Mesenchymal stem cell (in vitro differentiated cells and primary cell): ENCODE measurements around the gene ISLR2.
"Not testable (repeated sequence)": the region's sequence is repeated elsewhere in the genome, so short reads cannot be mapped to it uniquely, and the experiment has no call there.

Experiments used
- DNase-seq: peaks from one replicate; pipeline ENCODE4 v3.0.0-alpha.2; 2013
- H2AFZ ChIP-seq: one replicate; pipeline ENCODE4 v1.6.1; 2013; ENCODE audit warnings: low read depth, mild to moderate bottlenecking, control low read depth, inconsistent platforms, low read length, moderate library complexity
- H2AK5ac ChIP-seq: 2 replicates; pipeline ENCODE4 v1.6.1; 2013; ENCODE audit warnings: low read length, moderate library complexity, mild to moderate bottlenecking, inconsistent platforms; ENCODE audit not compliant: severe bottlenecking
- H2BK120ac ChIP-seq: one replicate; pipeline ENCODE4 v1.6.1; 2013; ENCODE audit warnings: low read depth, mild to moderate bottlenecking, inconsistent platforms, low read length, moderate library complexity
- H2BK12ac ChIP-seq, 2 experiments: one replicate each; pipeline ENCODE4 v1.6.1; 2013; ENCODE audit warnings: inconsistent platforms in 2 of 2, low read length in 2 of 2, mild to moderate bottlenecking in 2 of 2, moderate library complexity in 2 of 2, control low read depth in 1 of 2
- H2BK15ac ChIP-seq: one replicate; pipeline ENCODE4 v1.6.1; 2013; ENCODE audit warnings: mild to moderate bottlenecking, low read depth, inconsistent platforms; ENCODE audit not compliant: poor library complexity, severe bottlenecking
- H2BK5ac ChIP-seq: 2 replicates; pipeline ENCODE4 v1.6.1; 2013; ENCODE audit warnings: low read depth, mild to moderate bottlenecking, low read length, control low read depth, inconsistent platforms; ENCODE audit not compliant: poor library complexity, severe bottlenecking
- H3K14ac ChIP-seq, 2 experiments: one replicate each; pipeline ENCODE4 v1.6.1; 2013; ENCODE audit warnings: inconsistent platforms in 2 of 2, low read length in 2 of 2, control low read depth in 1 of 2, mild to moderate bottlenecking in 1 of 2, moderate library complexity in 1 of 2
- H3K18ac ChIP-seq, 2 experiments: one replicate each; pipeline ENCODE4 v1.6.1; 2013; ENCODE audit warnings: inconsistent platforms in 2 of 2, low read length in 2 of 2, control low read depth in 1 of 2, low read depth in 1 of 2, mild to moderate bottlenecking in 1 of 2
- H3K23ac ChIP-seq, 2 experiments: one replicate each; pipeline ENCODE4 v1.6.1; 2013; ENCODE audit warnings: inconsistent platforms in 2 of 2, low read length in 2 of 2, mild to moderate bottlenecking in 2 of 2, moderate library complexity in 2 of 2, control low read depth in 1 of 2
- H3K27ac ChIP-seq: 2 replicates; pipeline ENCODE4 v1.5.1; 2013; ENCODE audit warnings: mild to moderate bottlenecking, moderate library complexity, low read length, control low read depth, inconsistent platforms; ENCODE audit not compliant: poor library complexity, severe bottlenecking
- H3K27me3 ChIP-seq, 2 experiments: 2 replicates each; pipeline versions ENCODE4 v1.6.1 to v1.7.0; 2013; ENCODE audit warnings: low read length in 2 of 2, mild to moderate bottlenecking in 2 of 2, moderate library complexity in 2 of 2, control low read depth in 1 of 2, inconsistent platforms in 1 of 2; ENCODE audit not compliant: control insufficient read depth in 1 of 2, insufficient read depth in 1 of 2
- H3K36me3 ChIP-seq, 2 experiments: 2 replicates each; pipeline versions ENCODE4 v1.6.1 to v1.7.0; 2013; ENCODE audit warnings: low read length in 2 of 2, control low read depth in 1 of 2, inconsistent platforms in 1 of 2, low read depth in 1 of 2, mild to moderate bottlenecking in 1 of 2; ENCODE audit not compliant: insufficient read depth in 2 of 2, control insufficient read depth in 1 of 2
- H3K4ac ChIP-seq, 2 experiments: one replicate each; pipeline ENCODE4 v1.6.1; 2013; ENCODE audit warnings: inconsistent platforms in 2 of 2, low read length in 2 of 2, mild to moderate bottlenecking in 2 of 2, moderate library complexity in 2 of 2, control low read depth in 1 of 2, low read depth in 1 of 2
- H3K4me1 ChIP-seq: 2 replicates; pipeline ENCODE4 v1.6.1; 2013; ENCODE audit warnings: low read depth, low read length, control low read depth; ENCODE audit not compliant: control insufficient read depth, insufficient read depth
- H3K4me2 ChIP-seq: 2 replicates; pipeline ENCODE4 v1.6.1; 2013; ENCODE audit warnings: low read length, mild to moderate bottlenecking, inconsistent platforms; ENCODE audit not compliant: poor library complexity, severe bottlenecking
- H3K4me3 ChIP-seq, 2 experiments: 2 replicates each; pipeline versions ENCODE4 v1.5.1 to v1.7.0; 2013; ENCODE audit warnings: low read length in 2 of 2, mild to moderate bottlenecking in 2 of 2, control low read depth in 1 of 2, low read depth in 1 of 2; ENCODE audit not compliant: insufficient read depth in 1 of 2
- H3K79me1 ChIP-seq: replicated peaks from 2 replicates; pipeline ENCODE4 v1.6.1; 2013; ENCODE audit warnings: mild to moderate bottlenecking, control low read depth, low read length, inconsistent platforms; ENCODE audit not compliant: poor library complexity, severe bottlenecking
- H3K9ac ChIP-seq: 2 replicates; pipeline ENCODE4 v1.7.0; 2013; ENCODE audit warnings: mild to moderate bottlenecking, low read length, moderate library complexity
- H3K9me3 ChIP-seq: 2 replicates; pipeline ENCODE4 v1.7.0; 2013; ENCODE audit warnings: mild to moderate bottlenecking, low read length; ENCODE audit not compliant: control insufficient read depth
- H4K8ac ChIP-seq: one replicate; pipeline ENCODE4 v1.6.1; 2013; ENCODE audit warnings: inconsistent platforms, mild to moderate bottlenecking, low read length, moderate library complexity
- H4K91ac ChIP-seq: one replicate; pipeline ENCODE4 v1.6.1; 2013; ENCODE audit warnings: mild to moderate bottlenecking, low read length, inconsistent platforms
- WGBS: methylation state at CpG from one replicate; pipeline ENCODE4 v1.1.7; 2013; ENCODE audit warnings: mixed read lengths; 5-methylcytosine and 5-hydroxymethylcytosine counted together

The ISLR2 gene

GRCh38 chr15:74162195-74162536 is 31.8 kb downstream of the ISLR2 start:
- not testable (repeated sequence) for H2BK120ac ChIP-seq, H3K18ac ChIP-seq, H3K27ac ChIP-seq, H3K23ac ChIP-seq, H3K4me1 ChIP-seq, H3K79me1 ChIP-seq, H3K36me3 ChIP-seq, H3K4ac ChIP-seq, H3K9me3 ChIP-seq, H3K4me3 ChIP-seq, H2AK5ac ChIP-seq, H3K9ac ChIP-seq, H2AFZ ChIP-seq, H3K14ac ChIP-seq, H2BK15ac ChIP-seq, H2BK5ac ChIP-seq, H3K4me2 ChIP-seq, H4K91ac ChIP-seq, DNase-seq, H2BK12ac ChIP-seq, H4K8ac ChIP-seq
- H3K27me3 ChIP-seq, result peaks cover 16 to 24% of the 10 kb centered on the region in 2 experiments
- 94% methylated on average over 2 of the region's 3 CpGs for WGBS

- no peak for DNase-seq
- H3K79me1 ChIP-seq, result no peaks in the 10 kb centered on the region
- no peak overlapping the region for H3K9ac ChIP-seq
- no peak overlapping the region for H2BK5ac ChIP-seq
- no peaks in the 10 kb centered on the region for H3K36me3 ChIP-seq
- no peak overlapping the region for H2AFZ ChIP-seq
- no peak overlapping the region for H3K18ac ChIP-seq
- H3K14ac ChIP-seq, result no peak overlapping the region
- H3K4me2 ChIP-seq, result no peak overlapping the region
- H3K4me3 ChIP-seq, result no peak overlapping the region
- no peak overlapping the region for H3K27ac ChIP-seq
- H2AK5ac ChIP-seq, result no peak overlapping the region
- no peak overlapping the region for H4K91ac ChIP-seq
- no peak overlapping the region for H3K23ac ChIP-seq
- H2BK120ac ChIP-seq, result no peak overlapping the region
- H3K4ac ChIP-seq, result no peak overlapping the region
- no peak overlapping the region for H2BK15ac ChIP-seq
- H3K9me3 ChIP-seq, result no peaks in the 10 kb centered on the region
- H4K8ac ChIP-seq, result no peak overlapping the region
- H2BK12ac ChIP-seq, result no peak overlapping the region
- WGBS, result 92% methylated on average over 1 of the region's 1 CpG
- peaks cover 14 to 22% of the 10 kb centered on the region in 2 experiments for H3K27me3 ChIP-seq
- H3K4me1 ChIP-seq, result peaks cover 4% of the 10 kb centered on the region
Measured at GRCh38 chr15:74165461-74165860, 35.1 kb downstream of the ISLR2 start.

GRCh38 chr15:74167891-74168331 is 37.5 kb downstream of the ISLR2 start:
- H2BK5ac ChIP-seq, result no peak overlapping the region
- no peaks in the 10 kb centered on the region for H3K9me3 ChIP-seq
- no peak overlapping the region for H2AK5ac ChIP-seq
- H2BK12ac ChIP-seq, result no peak overlapping the region
- no peaks in the 10 kb centered on the region for H3K36me3 ChIP-seq
- H3K27ac ChIP-seq, result no peak overlapping the region
- H3K27me3 ChIP-seq, result peaks cover 11 to 20% of the 10 kb centered on the region in 2 experiments
- H3K14ac ChIP-seq, result no peak overlapping the region
- no peak overlapping the region for H2BK15ac ChIP-seq
- no peak overlapping the region for H4K8ac ChIP-seq
- no peak overlapping the region for H3K23ac ChIP-seq
- WGBS, result 86% methylated on average over 4 of the region's 4 CpGs
- no peak for DNase-seq
- no peak overlapping the region for H4K91ac ChIP-seq
- H3K4ac ChIP-seq, result no peak overlapping the region
- no peaks in the 10 kb centered on the region for H3K79me1 ChIP-seq
- H2AFZ ChIP-seq, result no peak overlapping the region
- no peak overlapping the region for H3K18ac ChIP-seq
- no peak overlapping the region for H3K9ac ChIP-seq
- no peak overlapping the region for H3K4me3 ChIP-seq
- no peak overlapping the region for H2BK120ac ChIP-seq
- H3K4me2 ChIP-seq, result no peak overlapping the region
- peaks cover 11% of the 10 kb centered on the region for H3K4me1 ChIP-seq

- H2BK15ac ChIP-seq, result no peak overlapping the region
- no peak overlapping the region for H4K91ac ChIP-seq
- no peak overlapping the region for H3K14ac ChIP-seq
- no peak overlapping the region for H2AK5ac ChIP-seq
- H3K79me1 ChIP-seq, result no peaks in the 10 kb centered on the region
- no peak overlapping the region for H4K8ac ChIP-seq
- no peak overlapping the region for H2AFZ ChIP-seq
- H3K18ac ChIP-seq, result no peak overlapping the region
- H2BK12ac ChIP-seq, result no peak overlapping the region
- H3K4me3 ChIP-seq, result no peak overlapping the region
- H3K9me3 ChIP-seq, result no peaks in the 10 kb centered on the region
- H3K4me2 ChIP-seq, result no peak overlapping the region
- H2BK120ac ChIP-seq, result no peak overlapping the region
- H2BK5ac ChIP-seq, result no peak overlapping the region
- no peak for DNase-seq
- H3K27ac ChIP-seq, result no peak overlapping the region
- peaks cover 16% of the 10 kb centered on the region for H3K4me1 ChIP-seq
- H3K27me3 ChIP-seq, result peaks cover 9 to 12% of the 10 kb centered on the region in 2 experiments
- WGBS, result 61% methylated on average over 2 of the region's 3 CpGs
- H3K23ac ChIP-seq, result no peak overlapping the region
- H3K36me3 ChIP-seq, result no peaks in the 10 kb centered on the region
- no peak overlapping the region for H3K4ac ChIP-seq
- H3K9ac ChIP-seq, result no peak overlapping the region
Measured at GRCh38 chr15:74168711-74169126, 38.3 kb downstream of the ISLR2 start.
